Stimulated activated CD4-positive, alpha-beta T cell treated with anti-CD3 and anti-CD28 coated beads, Interleukin-1b, Interleukin-23, amount 100 ng/mL, for 1 hour (primary cell): ENCODE measurements around the gene RFX2.
"Not testable (repeated sequence)": the region's sequence is repeated elsewhere in the genome, so short reads cannot be mapped to it uniquely, and the experiment has no call there.

Source experiments
- DNase-seq, 2 donors: peaks; one replicate each; pipeline ENCODE4 v3.0.0-alpha.2; 2020; ENCODE audit warnings: low read depth in 2 of 2

The RFX2 gene

DNA sequence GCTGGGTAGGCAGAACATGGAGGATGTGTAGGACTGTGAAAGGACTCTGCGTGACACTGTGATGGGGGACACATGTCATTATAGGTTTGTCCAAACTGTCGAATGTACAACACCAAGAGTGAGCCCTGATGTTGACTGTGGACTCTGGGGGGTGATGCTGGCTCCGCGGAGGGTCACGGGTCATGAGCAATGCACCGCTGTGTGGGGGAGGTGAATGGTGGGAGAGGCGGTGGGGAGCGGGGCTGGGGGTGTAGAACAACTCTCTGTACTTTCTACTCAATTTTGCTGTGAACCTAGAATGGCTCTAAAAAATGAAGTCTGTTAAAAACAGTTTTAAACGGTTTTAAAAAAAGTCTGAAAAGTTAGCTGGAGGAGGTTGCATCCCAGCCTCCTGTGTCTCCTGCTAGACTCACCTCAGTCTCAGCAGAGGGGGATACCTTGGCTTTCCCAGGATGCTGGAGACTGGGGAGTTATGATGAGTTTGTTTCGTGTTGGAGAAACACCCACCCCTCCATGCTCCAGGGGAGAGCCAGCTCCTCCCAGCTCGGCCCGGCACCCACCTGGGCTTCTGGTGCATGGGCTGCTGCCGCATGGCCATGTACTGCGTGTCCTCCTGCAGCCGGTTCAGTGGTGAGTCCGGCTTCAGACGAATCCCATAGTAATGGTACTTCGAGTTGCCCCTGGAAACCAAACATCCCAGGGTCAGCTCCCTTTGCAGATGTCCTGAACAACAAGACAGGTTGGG, 97.7 kb downstream of the RFX2 start:
- DNase-seq = no peak

DNA sequence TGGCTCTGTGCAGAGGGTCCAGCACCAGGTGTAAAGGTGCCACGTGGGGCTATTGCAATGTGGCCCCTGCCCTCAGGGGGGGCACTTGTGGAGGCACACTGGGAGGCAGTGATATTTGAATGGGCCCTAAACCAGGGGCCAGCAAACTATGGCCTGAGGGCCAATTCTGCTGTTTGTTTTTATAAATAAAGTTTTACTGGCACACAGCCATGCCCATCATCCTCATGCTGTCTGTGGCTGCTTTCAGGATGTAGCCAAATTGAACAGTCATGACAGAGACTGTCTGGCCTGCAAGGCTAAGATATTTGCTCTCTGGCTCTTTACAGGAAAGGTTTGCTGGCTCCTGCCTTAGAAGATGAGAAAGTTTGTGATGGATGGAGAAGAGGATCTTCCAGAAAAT, 98.5 kb downstream of the RFX2 start:
- no peak for DNase-seq

GRCh38 chr19:6011206-6011605, 99.1 kb downstream of the RFX2 start:
- DNase-seq = no peak

GRCh38 chr19:6010107-6010506, 100.2 kb downstream of the RFX2 start:
- no peak for DNase-seq

- DNase-seq = no peak
Measured at GRCh38 chr19:6007866-6008265, 102.4 kb downstream of the RFX2 start.

DNA sequence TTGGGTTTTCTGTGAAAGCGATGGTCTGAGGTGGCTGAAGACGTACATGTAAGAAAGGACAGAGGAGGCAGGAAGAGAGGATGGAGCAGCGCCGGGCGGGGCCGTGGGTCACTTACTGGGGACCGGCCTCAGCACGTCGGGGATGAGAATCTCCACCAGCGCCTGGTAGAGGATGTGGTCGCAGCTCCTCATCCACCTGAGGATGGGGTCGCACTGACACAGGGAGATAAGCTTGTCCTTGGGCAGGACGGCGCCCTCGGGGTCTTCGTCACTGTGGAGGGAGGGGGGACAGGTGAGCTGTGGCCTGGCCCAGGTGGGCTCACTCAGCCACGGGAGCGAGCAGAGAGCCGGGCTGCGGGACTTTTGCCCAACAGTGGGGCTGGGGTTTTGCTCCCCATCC, 103.4 kb downstream of the RFX2 start:
- no peak for DNase-seq

- DNase-seq = not testable (repeated sequence)
Measured at GRCh38 chr19:6006070-6006446, 104.2 kb downstream of the RFX2 start.

- no peak for DNase-seq
Measured at GRCh38 chr19:6005321-6006069, 104.8 kb downstream of the RFX2 start.

DNA sequence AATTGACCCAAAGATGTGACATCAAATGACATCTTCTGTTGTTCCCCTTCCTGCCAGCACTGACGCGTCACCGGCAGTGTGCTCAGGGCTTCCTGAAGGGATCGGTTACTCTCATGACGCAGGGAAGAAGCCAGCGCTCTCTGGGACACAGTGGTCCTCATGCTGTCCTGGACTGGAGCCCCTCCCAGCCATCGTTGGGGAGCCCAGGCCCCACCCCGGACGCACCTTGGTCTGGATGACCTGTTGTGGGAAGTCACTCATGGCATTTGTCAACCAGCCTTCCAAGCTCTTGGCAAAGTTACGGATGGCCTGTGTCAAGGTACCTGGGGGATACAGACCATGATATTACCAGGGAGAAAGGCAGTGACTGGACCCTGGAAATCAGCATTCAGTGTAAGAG, 106.3 kb downstream of the RFX2 start:
- no peak for DNase-seq

DNA sequence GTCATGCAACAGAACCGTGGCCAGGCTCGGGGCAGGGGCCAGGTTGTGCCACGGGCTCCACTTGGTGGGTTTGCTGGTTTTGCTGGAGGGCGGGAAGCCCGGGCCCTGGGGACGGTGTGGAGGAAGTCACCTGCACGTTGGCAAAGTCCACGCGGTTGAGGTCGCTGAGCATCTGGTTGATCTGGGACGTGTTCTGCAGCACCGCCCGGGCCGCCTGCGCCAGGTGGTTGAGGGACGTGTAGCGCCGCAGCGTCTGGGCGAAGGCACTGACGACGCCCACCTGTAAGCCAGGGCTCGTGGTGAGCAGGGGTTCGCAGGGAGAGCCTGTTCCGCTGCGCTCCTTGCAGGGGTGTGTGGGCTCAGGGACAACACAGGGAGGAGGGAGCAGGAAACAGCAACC, 107.7 kb downstream of the RFX2 start:
- no peak for DNase-seq

DNA sequence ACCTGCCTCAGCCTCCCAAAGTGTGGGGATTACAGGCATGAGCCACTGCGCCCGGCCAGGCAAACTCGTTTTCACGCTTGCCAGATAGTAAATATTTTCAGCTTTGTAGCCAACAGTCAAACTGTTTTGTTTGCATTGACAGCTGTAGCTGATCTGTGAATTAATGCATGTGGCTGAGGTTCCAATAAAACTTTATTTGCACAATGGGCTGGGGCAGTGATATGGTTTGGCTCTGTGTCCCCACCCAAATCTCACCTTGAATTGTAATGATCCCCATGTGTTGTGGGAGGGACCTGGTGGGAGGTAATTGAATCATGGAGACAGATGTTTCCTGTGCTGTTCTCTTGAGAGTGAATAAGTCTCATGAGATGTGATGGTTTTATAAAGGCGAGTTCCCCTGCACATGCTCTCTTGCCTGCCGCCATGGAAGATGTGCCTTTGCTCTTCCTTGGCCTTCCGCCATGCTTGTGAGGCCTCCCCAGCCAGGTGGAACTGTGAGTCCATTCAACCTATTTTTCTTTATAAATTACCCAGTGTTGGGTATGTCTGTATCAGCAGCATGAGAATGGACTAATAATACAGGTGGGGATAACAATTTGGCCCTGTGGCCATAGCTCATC, 110.0 kb downstream of the RFX2 start:
- no peak for DNase-seq

GRCh38 chr19:5999693-6000092, 110.6 kb downstream of the RFX2 start:
- no peak for DNase-seq

GRCh38 chr19:5997371-5997770, 112.9 kb downstream of the RFX2 start:
- no peak for DNase-seq

GRCh38 chr19:5996623-5997320, 113.5 kb downstream of the RFX2 start:
- no peak for DNase-seq

GRCh38 chr19:5996102-5996501, 114.2 kb downstream of the RFX2 start:
- DNase-seq = no peak

DNA sequence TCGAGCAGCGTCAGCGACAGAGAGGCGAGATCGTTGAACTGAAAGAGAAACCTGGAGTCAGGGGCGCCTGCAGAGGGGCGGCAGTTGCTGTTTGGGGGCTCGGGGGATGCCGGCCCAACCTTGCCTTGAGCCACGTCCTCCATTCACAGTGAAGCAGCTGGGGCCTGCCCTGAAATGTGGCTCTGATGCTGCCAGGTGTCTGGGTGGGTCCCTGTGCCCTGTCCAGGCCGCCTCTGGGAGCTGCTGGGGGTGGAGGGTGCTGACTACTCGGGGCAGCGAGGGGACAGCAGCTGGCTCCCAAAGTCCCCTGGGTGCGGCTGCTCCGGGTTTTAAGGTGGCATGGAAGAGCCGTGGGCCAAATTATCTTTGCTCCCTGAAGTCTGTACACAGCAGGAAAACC, 114.7 kb downstream of the RFX2 start:
- no peak for DNase-seq

GRCh38 chr19:5994405-5995165, 115.7 kb downstream of the RFX2 start:
- no peak for DNase-seq

- DNase-seq = no peak
Measured at GRCh38 chr19:5993648-5994358, 116.5 kb downstream of the RFX2 start.

DNA sequence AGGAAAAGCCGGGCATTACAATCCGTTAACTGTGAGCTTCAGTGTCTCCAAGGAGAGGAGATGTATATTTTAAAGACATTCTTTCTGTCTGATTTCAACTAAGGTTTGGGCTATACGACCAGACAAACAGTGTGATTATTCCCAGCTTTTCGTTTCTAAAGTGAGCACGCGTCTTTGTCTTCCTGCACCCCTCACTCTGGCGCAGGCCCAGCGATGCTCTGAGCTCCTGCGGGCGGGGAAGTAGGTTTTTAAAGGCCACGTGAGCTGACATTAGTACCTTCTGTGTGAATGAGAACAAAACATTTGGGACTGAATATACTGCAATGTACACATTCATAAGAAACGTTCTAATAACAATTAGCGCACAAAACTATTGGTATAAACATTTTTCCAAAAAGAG, 117.1 kb downstream of the RFX2 start:
- no peak for DNase-seq

GRCh38 chr19:5992756-5993155, 117.5 kb downstream of the RFX2 start:
- no peak for DNase-seq

GRCh38 chr19:5991244-5991838, 119.0 kb downstream of the RFX2 start:
- DNase-seq = no peak
